Measurements from ENCODE around the gene PIWIL4.

- no peak for TF ChIP-seq CTCF (IDR thresholded peaks at IDR 0.05)
- no peak for TF ChIP-seq ZFX (IDR thresholded peaks at IDR 0.05; ENCODE audit: borderline replicate concordance)
These were observed 86.4 kb downstream of the PIWIL4 start for GRCh38 chr11:94653561-94653960.
